Mammary epithelial cell (primary cell): ENCODE results near the gene ASIC4.

Source experiments
- EZH2 ChIP-seq: IDR thresholded peaks from 2 replicates; pipeline ENCODE4 v1.6.1; 2012; ENCODE audit warnings: low read length, inconsistent platforms, borderline replicate concordance
- TF ChIP-seq, protein P1 (sequence below), 2 donors: IDR thresholded peaks in 1 of 2; conservative IDR thresholded peaks in 1 of 2; 2 replicates each; pipeline ENCODE4 v1.5.1; 2011 to 2012; ENCODE audit warnings: inconsistent platforms in 2 of 2, low read length in 2 of 2, mild to moderate bottlenecking in 2 of 2, control low read depth in 1 of 2, low read depth in 1 of 2; ENCODE audit not compliant: insufficient read depth in 1 of 2; ENCODE audit errors: extremely low read depth in 1 of 2

- TF ChIP-seq, protein P1, sequence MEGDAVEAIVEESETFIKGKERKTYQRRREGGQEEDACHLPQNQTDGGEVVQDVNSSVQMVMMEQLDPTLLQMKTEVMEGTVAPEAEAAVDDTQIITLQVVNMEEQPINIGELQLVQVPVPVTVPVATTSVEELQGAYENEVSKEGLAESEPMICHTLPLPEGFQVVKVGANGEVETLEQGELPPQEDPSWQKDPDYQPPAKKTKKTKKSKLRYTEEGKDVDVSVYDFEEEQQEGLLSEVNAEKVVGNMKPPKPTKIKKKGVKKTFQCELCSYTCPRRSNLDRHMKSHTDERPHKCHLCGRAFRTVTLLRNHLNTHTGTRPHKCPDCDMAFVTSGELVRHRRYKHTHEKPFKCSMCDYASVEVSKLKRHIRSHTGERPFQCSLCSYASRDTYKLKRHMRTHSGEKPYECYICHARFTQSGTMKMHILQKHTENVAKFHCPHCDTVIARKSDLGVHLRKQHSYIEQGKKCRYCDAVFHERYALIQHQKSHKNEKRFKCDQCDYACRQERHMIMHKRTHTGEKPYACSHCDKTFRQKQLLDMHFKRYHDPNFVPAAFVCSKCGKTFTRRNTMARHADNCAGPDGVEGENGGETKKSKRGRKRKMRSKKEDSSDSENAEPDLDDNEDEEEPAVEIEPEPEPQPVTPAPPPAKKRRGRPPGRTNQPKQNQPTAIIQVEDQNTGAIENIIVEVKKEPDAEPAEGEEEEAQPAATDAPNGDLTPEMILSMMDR (conservative IDR thresholded peaks at IDR 0.05 in 1 of 2, IDR thresholded peaks at IDR 0.05 in 1 of 2; ENCODE audit: extremely low read depth in 1 of 2, insufficient read depth in 1 of 2, low read depth in 1 of 2, low read length in 2 of 2): no peak
- no peak for TF ChIP-seq EZH2
These were observed 17.5 kb downstream of the ASIC4 start for GRCh38 chr2:219531639-219532377.
